ENCODE data around the gene CCDC174.

CCDC174 gene

DNA sequence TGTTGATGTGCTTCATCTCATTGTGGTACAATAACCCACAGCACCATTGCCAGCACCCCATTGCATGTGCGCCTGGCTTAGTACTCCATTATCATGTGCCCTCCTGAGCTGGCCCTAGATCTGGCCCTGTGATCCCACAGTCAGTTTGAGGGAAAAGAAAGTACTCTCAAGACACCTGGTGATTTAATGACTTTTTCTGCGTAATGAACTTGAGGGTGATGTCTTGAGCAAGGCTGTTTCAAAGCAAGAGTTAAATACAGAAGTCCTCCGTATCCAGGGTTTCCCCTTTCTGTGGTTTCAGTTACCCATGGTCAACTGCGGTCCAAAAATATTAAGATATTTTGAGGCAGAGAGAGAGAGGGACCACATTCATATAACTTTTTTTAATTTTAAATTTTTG is 39.7 kb downstream of the CCDC174 start:
- no peak overlapping the region for H3K4me3 Mint-ChIP-seq
- peaks cover 10% of the 10 kb centered on the region for H3K36me3 Mint-ChIP-seq (ENCODE audit: low read depth)
- no peaks in the 10 kb centered on the region for H3K27me3 Mint-ChIP-seq
- H3K4me1 Mint-ChIP-seq (ENCODE audit: low read depth): peaks cover 17% of the 10 kb centered on the region
- H3K9me3 Mint-ChIP-seq: peaks cover 4% of the 10 kb centered on the region
- H3K27ac Mint-ChIP-seq: no peak overlapping the region

DNA sequence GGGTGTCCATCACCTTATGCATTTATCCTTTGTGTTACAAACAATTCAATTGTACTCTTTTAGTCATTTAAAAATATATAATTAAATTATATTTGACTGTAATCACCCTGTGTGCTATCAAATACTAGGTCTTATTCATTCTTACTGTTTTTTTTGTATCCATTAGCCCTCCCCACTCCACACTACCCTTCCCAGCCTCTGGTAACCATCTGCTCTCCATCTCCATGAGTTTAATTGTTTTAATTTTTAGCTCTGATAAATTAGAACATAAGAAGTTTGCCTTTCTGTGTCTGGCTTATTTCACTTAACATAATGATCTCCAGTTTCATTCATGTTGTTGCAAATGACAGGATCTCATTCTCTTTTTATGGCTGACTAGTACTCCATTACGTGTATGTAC is 40.2 kb downstream of the CCDC174 start:
- Mint-ChIP-seq H3K27ac (no peak overlapping the region), H3K4me3 (no peak overlapping the region), H3K27me3 (no peaks in the 10 kb centered on the region), H3K4me1 (ENCODE audit: low read depth) (peaks cover 17% of the 10 kb centered on the region), H3K36me3 (ENCODE audit: low read depth) (peaks cover 10% of the 10 kb centered on the region), H3K9me3 (peaks cover 4% of the 10 kb centered on the region)

- H3K4me3 Mint-ChIP-seq: no peak overlapping the region
- H3K9me3 Mint-ChIP-seq: no peaks in the 10 kb centered on the region
- H3K36me3 Mint-ChIP-seq (ENCODE audit: low read depth): peaks cover 9% of the 10 kb centered on the region
- no peak overlapping the region for H3K27ac Mint-ChIP-seq
- no peaks in the 10 kb centered on the region for H3K4me1 Mint-ChIP-seq (ENCODE audit: low read depth)
- H3K27me3 Mint-ChIP-seq: no peaks in the 10 kb centered on the region
Observed at GRCh38 chr3:14698601-14699244, 47.2 kb downstream of the CCDC174 start.

DNA sequence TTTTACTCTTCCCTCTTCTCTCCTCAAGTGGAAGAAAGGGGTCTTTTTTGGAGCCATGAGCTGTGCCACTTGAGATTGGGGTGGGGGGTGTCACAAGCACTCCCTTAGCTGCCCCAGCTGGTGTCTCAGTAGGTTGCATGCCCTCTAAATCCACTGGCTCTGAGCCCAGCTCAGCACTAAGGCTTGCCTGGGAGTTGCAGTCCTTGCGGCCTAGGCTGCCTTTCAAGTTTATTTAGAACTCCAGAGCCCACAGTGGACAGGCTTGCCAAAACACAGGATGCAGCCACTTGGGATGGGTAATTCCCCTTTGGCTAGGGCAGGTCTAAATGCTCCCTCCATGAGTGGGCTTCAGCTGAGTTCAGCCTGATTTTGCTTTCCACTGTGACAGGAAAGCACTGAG is 48.1 kb downstream of the CCDC174 start:
- H3K36me3 Mint-ChIP-seq (ENCODE audit: low read depth): peaks cover 9% of the 10 kb centered on the region
- H3K27me3 Mint-ChIP-seq: no peaks in the 10 kb centered on the region
- no peak overlapping the region for H3K4me3 Mint-ChIP-seq
- H3K9me3 Mint-ChIP-seq: no peaks in the 10 kb centered on the region
- no peak overlapping the region for H3K27ac Mint-ChIP-seq
- H3K4me1 Mint-ChIP-seq (ENCODE audit: low read depth): no peaks in the 10 kb centered on the region

- Mint-ChIP-seq H3K9me3 (no peaks in the 10 kb centered on the region), H3K4me3 (no peak overlapping the region), H3K4me1 (ENCODE audit: low read depth) (no peaks in the 10 kb centered on the region), H3K27me3 (no peaks in the 10 kb centered on the region), H3K36me3 (ENCODE audit: low read depth) (peaks cover 9% of the 10 kb centered on the region), H3K27ac (no peak overlapping the region)
Observed at GRCh38 chr3:14700891-14701290, 49.3 kb downstream of the CCDC174 start.

DNA sequence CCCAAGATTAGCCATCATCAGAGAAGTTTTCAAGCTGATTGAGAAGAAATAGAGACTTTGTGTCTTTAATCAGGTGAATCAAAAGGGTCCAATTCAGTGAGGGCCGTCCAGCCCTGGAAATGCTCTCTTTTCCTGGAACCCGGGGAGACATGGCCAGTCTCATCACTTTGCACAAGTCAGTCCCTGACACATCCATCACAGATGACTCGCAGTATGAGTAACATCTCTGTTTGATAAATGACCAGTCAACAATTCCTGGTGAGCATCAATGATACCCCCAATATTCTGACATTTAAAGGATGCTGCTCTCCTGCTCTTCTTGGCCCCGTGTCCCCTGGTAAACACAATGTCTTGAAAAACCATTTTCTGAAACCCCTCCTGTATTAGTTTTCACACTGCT is 50.1 kb downstream of the CCDC174 start:
- no peaks in the 10 kb centered on the region for H3K9me3 Mint-ChIP-seq
- H3K27ac Mint-ChIP-seq: no peak overlapping the region
- peaks cover 9% of the 10 kb centered on the region for H3K36me3 Mint-ChIP-seq (ENCODE audit: low read depth)
- no peak overlapping the region for H3K4me3 Mint-ChIP-seq
- no peaks in the 10 kb centered on the region for H3K27me3 Mint-ChIP-seq
- H3K4me1 Mint-ChIP-seq (ENCODE audit: low read depth): no peaks in the 10 kb centered on the region

- Mint-ChIP-seq H3K27ac (no peak overlapping the region), H3K9me3 (no peaks in the 10 kb centered on the region), H3K4me3 (no peak overlapping the region), H3K27me3 (no peaks in the 10 kb centered on the region), H3K4me1 (ENCODE audit: low read depth) (no peaks in the 10 kb centered on the region), H3K36me3 (ENCODE audit: low read depth) (peaks cover 4% of the 10 kb centered on the region)
Observed at GRCh38 chr3:14703128-14703750, 51.7 kb downstream of the CCDC174 start.

DNA sequence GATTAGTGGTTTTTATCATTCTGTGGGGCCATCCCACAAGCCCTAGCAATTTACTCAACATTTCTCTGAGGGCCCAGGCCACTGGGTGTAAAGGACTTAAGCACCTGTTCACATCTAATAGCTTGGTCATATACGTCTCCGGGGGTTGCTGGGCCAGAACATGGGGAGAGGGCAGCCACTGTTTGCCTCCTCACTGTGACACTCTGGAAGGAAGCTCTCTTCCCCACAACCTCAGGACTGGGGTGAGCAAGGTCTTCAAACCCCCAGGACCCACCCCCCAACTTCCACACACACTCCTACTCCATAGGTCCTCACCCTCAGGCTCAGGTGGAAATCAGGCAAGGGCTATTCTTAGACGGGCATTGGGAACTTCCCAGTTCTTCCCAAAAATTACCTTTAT is 52.2 kb downstream of the CCDC174 start:
- Mint-ChIP-seq H3K27me3 (no peaks in the 10 kb centered on the region), H3K4me3 (no peak overlapping the region), H3K4me1 (ENCODE audit: low read depth) (no peaks in the 10 kb centered on the region), H3K36me3 (ENCODE audit: low read depth) (peaks cover 4% of the 10 kb centered on the region), H3K9me3 (no peaks in the 10 kb centered on the region), H3K27ac (no peak overlapping the region)

DNA sequence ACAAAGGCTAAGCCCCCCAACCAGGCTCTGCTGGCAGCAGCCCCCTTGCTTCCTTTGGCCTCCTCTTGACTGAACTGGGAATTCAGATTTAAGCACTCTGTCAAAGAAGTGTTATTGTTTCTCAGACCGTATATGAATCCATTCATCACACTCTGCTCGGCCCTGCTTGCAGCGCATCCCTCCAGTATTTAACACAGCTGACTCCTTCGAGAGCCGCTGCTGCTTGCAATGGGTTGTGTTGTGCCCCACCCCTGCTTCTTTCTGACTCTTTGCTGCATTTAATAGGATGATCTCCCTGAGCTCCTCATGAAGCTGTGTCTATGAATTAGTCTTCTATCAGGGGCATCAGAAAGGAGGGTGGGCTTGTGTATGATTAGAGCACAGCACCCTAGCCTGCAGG is 54.5 kb downstream of the CCDC174 start:
- Mint-ChIP-seq H3K36me3 (ENCODE audit: low read depth) (peaks cover 4% of the 10 kb centered on the region), H3K27me3 (no peaks in the 10 kb centered on the region), H3K27ac (no peak overlapping the region), H3K4me1 (ENCODE audit: low read depth) (no peaks in the 10 kb centered on the region), H3K4me3 (no peak overlapping the region), H3K9me3 (no peaks in the 10 kb centered on the region)

- H3K4me1 Mint-ChIP-seq (ENCODE audit: low read depth): no peaks in the 10 kb centered on the region
- no peaks in the 10 kb centered on the region for H3K27me3 Mint-ChIP-seq
- no peak overlapping the region for H3K27ac Mint-ChIP-seq
- no peak overlapping the region for H3K4me3 Mint-ChIP-seq
- peaks cover 10% of the 10 kb centered on the region for H3K36me3 Mint-ChIP-seq (ENCODE audit: low read depth)
- peaks cover 7% of the 10 kb centered on the region for H3K9me3 Mint-ChIP-seq
Observed at GRCh38 chr3:14716591-14716990, 65.0 kb downstream of the CCDC174 start.

- H3K27me3 Mint-ChIP-seq: no peaks in the 10 kb centered on the region
- H3K27ac Mint-ChIP-seq: no peak overlapping the region
- H3K4me3 Mint-ChIP-seq: no peak overlapping the region
- peaks cover 7% of the 10 kb centered on the region for H3K9me3 Mint-ChIP-seq
- H3K36me3 Mint-ChIP-seq (ENCODE audit: low read depth): peaks cover 10% of the 10 kb centered on the region
- no peaks in the 10 kb centered on the region for H3K4me1 Mint-ChIP-seq (ENCODE audit: low read depth)
Observed at GRCh38 chr3:14717307-14717706, 65.7 kb downstream of the CCDC174 start.

DNA sequence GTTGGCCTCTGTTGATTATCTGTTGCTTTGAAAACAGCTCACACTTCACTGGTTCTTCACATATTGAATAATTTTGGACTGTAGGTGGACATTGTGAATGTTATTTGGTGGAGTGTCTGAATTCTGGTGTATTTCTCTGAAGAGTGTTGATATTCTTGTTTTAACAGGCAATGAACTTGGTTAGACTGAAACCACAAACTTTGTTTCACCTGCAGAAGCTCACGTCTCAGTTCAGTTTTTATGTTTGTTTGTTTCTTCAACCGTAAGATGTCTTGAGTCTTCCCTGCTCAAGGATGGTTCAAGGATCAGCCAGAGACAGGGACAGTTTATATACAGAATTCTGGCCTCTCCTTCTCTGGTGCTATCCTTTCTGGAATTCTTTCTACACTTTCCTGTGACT is 67.0 kb downstream of the CCDC174 start:
- Mint-ChIP-seq H3K9me3 (peaks cover under 1% of the 10 kb centered on the region), H3K4me1 (ENCODE audit: low read depth) (no peaks in the 10 kb centered on the region), H3K27ac (no peak overlapping the region), H3K27me3 (no peaks in the 10 kb centered on the region), H3K4me3 (no peak overlapping the region), H3K36me3 (ENCODE audit: low read depth) (peaks cover 2% of the 10 kb centered on the region)

GRCh38 chr3:14719006-14719405 is 67.4 kb downstream of the CCDC174 start:
- Mint-ChIP-seq H3K36me3 (ENCODE audit: low read depth) (no peaks in the 10 kb centered on the region), H3K27ac (no peak overlapping the region), H3K4me3 (no peak overlapping the region), H3K4me1 (ENCODE audit: low read depth) (no peaks in the 10 kb centered on the region), H3K9me3 (no peaks in the 10 kb centered on the region), H3K27me3 (no peaks in the 10 kb centered on the region)

DNA sequence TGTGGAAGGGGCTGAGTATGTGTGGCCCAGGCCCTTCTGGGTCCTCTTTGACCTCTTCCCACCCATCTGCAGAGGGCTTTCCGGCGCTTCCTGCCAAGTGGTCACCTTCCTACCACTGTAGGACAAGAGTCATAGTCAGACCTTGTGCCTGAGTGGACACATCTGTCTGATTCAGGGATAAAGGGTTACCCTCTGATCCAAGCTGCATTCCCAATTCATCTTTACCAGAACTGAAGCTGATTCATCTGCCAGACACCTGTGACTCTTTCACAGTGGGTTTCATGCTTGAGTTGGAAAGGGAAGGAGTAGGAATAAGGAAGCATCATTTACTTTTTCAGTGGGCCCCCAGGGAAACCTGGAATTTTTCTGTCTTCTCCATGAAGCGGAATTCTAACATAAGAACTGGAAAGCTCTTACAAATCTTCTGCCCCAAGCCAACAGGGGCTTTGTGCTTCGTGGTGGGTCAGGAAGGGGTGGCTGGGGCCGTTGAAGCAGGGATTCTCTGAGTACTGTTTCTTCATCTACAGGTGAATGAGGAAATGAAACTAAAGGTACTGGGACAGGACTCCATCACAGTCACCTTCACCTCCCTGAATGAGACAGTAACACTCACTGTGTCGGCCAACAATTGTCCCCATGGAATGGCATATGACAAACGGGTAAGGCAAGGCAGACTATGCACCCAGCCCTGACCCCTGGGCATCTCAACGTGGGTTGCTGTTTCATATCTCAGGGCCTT is 69.7 kb downstream of the CCDC174 start:
- Mint-ChIP-seq H3K27ac (no peak overlapping the region), H3K9me3 (no peaks in the 10 kb centered on the region), H3K36me3 (ENCODE audit: low read depth) (no peaks in the 10 kb centered on the region), H3K27me3 (no peaks in the 10 kb centered on the region), H3K4me3 (no peak overlapping the region), H3K4me1 (ENCODE audit: low read depth) (no peaks in the 10 kb centered on the region)
